Memory B cell (primary cell): ENCODE results near the gene CNTN5.

Source experiments
- ATAC-seq: fragments of 150-1000 bp; cut with Tn5 transposase; 2 replicates; pipeline ENCODE4 v1.10.0; 2021; ENCODE audit warnings: low read depth, mild to moderate bottlenecking, moderate library complexity
- DNase-seq, 2 donors: peaks; one replicate each; pipeline ENCODE4 v3.0.0; 2022; ENCODE audit warnings: low spot score in 2 of 2
- H3K27ac Mint-ChIP-seq: one replicate; pipeline ENCODE4 v1.8.0; 2022; ENCODE audit warnings: mild to moderate bottlenecking, moderate library complexity, mixed read lengths
- H3K27me3 Mint-ChIP-seq: one replicate; pipeline ENCODE4 v1.8.0; 2022; ENCODE audit warnings: mixed read lengths
- H3K36me3 Mint-ChIP-seq: one replicate; pipeline ENCODE4 v1.8.0; 2022; ENCODE audit warnings: mild to moderate bottlenecking, mixed read lengths
- H3K4me1 Mint-ChIP-seq: one replicate; pipeline ENCODE4 v1.8.0; 2022; ENCODE audit warnings: mixed read lengths
- H3K4me3 Mint-ChIP-seq: one replicate; pipeline ENCODE4 v1.8.0; 2022; ENCODE audit warnings: mild to moderate bottlenecking, moderate library complexity, mixed read lengths
- H3K9me3 Mint-ChIP-seq: one replicate; pipeline ENCODE4 v1.8.0; 2022; ENCODE audit warnings: mixed read lengths

The CNTN5 gene

GRCh38 chr11:99554232-99554903, 533.6 kb downstream of the CNTN5 start:
- Mint-ChIP-seq H3K27ac (no peak overlapping the region), H3K9me3 (peaks cover 2% of the 10 kb centered on the region), H3K36me3 (no peaks in the 10 kb centered on the region), H3K4me1 (no peaks in the 10 kb centered on the region), H3K4me3 (no peak overlapping the region), H3K27me3 (no peaks in the 10 kb centered on the region)
- ATAC-seq (no peak), DNase-seq (no peak)

- H3K27me3 Mint-ChIP-seq: no peaks in the 10 kb centered on the region
- H3K4me3 Mint-ChIP-seq: no peak overlapping the region
- H3K27ac Mint-ChIP-seq: no peak overlapping the region
- no peaks in the 10 kb centered on the region for H3K36me3 Mint-ChIP-seq
- no peak for ATAC-seq
- no peak for DNase-seq
- no peaks in the 10 kb centered on the region for H3K9me3 Mint-ChIP-seq
- H3K4me1 Mint-ChIP-seq: no peaks in the 10 kb centered on the region
Measured at GRCh38 chr11:99555486-99555885, 534.7 kb downstream of the CNTN5 start.

GRCh38 chr11:99565333-99565732, 544.6 kb downstream of the CNTN5 start:
- ATAC-seq: no peak
- no peak overlapping the region for H3K27ac Mint-ChIP-seq
- DNase-seq: no peak

DNA sequence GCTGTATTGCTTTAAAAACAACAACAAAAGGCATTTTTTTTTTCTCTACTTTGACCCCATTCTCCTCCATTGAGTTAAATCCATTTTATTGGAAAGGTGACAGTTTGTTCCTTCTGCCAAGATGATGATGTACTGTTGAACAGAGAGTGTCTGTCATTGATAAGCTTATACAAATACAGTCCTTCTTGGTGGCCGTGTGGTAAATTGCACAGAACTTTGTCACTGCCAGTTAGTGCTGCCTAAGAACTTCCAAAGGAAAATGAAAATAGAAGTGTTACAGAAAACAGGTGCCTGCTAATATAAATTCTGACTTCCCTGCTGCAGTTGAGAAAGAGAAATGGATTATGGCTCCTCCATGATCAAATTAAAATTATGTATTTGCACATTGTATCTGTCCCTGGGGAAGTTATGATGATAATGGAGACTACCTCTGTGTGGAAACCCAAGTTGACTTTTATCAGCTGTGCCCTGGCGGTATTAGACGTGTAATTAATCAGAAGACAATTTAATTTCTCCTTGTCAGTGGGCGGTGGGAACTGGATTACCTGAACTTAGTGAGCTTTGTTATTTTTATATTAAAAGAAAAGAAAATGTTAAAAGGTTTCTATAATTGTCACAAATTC, 546.7 kb downstream of the CNTN5 start:
- DNase-seq (no peak), ATAC-seq (no peak)
- H3K9me3 Mint-ChIP-seq: peaks cover 2% of the 10 kb centered on the region
- H3K27ac Mint-ChIP-seq: no peak overlapping the region
- no peaks in the 10 kb centered on the region for H3K4me1 Mint-ChIP-seq
- no peaks in the 10 kb centered on the region for H3K27me3 Mint-ChIP-seq
- H3K36me3 Mint-ChIP-seq: no peaks in the 10 kb centered on the region
- no peak overlapping the region for H3K4me3 Mint-ChIP-seq

More at GRCh38 chr11:99565333-99565732, 544.6 kb downstream of the CNTN5 start:
- H3K36me3 Mint-ChIP-seq: no peaks in the 10 kb centered on the region
- H3K27me3 Mint-ChIP-seq: no peaks in the 10 kb centered on the region
- H3K9me3 Mint-ChIP-seq: peaks cover 1% of the 10 kb centered on the region
- H3K4me1 Mint-ChIP-seq: no peaks in the 10 kb centered on the region
- no peak overlapping the region for H3K4me3 Mint-ChIP-seq

GRCh38 chr11:99568808-99569207, 548.1 kb downstream of the CNTN5 start:
- Mint-ChIP-seq H3K9me3 (peaks cover 4% of the 10 kb centered on the region), H3K4me1 (no peaks in the 10 kb centered on the region), H3K36me3 (no peaks in the 10 kb centered on the region), H3K27me3 (no peaks in the 10 kb centered on the region), H3K27ac (no peak overlapping the region), H3K4me3 (no peak overlapping the region)
- DNase-seq (no peak), ATAC-seq (no peak)

GRCh38 chr11:99571094-99571493, 550.3 kb downstream of the CNTN5 start:
- H3K27ac Mint-ChIP-seq: no peak overlapping the region
- H3K9me3 Mint-ChIP-seq: peaks cover 7% of the 10 kb centered on the region
- no peak overlapping the region for H3K4me3 Mint-ChIP-seq
- H3K36me3 Mint-ChIP-seq: no peaks in the 10 kb centered on the region
- ATAC-seq: no peak
- no peak for DNase-seq
- no peaks in the 10 kb centered on the region for H3K4me1 Mint-ChIP-seq
- H3K27me3 Mint-ChIP-seq: no peaks in the 10 kb centered on the region

DNA sequence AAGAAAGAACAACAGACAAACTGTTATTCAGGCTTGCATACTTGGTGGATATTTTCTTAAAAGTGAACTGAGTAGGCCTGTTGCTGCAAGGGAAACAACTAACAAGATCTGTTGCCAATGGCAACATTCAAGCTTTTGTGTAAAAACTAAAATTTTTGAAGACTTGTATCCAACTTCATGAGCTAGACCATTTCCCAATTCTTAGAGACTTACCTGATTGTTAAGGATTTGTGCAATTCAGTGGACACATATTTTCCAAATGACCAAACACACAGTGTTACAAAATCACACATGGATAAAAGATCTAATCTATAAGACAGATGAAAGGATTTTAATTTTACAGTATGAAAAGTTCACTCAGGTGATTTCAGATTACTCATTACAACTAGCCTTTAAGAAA, 564.1 kb downstream of the CNTN5 start:
- H3K27ac Mint-ChIP-seq: no peak overlapping the region
- peaks cover 10% of the 10 kb centered on the region for H3K9me3 Mint-ChIP-seq
- H3K4me3 Mint-ChIP-seq: no peak overlapping the region
- no peaks in the 10 kb centered on the region for H3K27me3 Mint-ChIP-seq
- H3K4me1 Mint-ChIP-seq: no peaks in the 10 kb centered on the region
- no peak for ATAC-seq
- H3K36me3 Mint-ChIP-seq: peaks cover 1% of the 10 kb centered on the region
- no peak for DNase-seq

DNA sequence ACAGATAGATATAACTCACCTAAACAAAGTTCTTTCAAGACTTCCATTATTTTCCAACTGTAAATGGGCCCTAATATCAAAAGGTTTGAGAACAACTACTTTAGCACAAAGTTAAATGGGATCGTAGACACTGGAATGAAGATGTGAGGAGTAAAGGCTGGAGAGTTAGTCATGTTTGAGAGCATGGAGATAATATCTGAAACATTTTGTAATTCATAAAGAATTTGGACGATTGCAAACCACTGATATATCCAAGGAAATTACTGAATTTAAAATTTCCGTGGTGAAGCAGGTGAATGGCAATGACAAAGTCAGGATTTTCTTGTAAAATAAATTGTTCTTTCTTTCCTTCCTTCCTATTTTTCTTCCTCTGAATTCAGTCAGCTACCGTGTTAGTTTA, 564.9 kb downstream of the CNTN5 start:
- no peaks in the 10 kb centered on the region for H3K4me1 Mint-ChIP-seq
- H3K36me3 Mint-ChIP-seq: peaks cover 1% of the 10 kb centered on the region
- H3K27ac Mint-ChIP-seq: no peak overlapping the region
- peaks cover 7% of the 10 kb centered on the region for H3K9me3 Mint-ChIP-seq
- DNase-seq: no peak
- ATAC-seq: no peak
- H3K4me3 Mint-ChIP-seq: no peak overlapping the region
- H3K27me3 Mint-ChIP-seq: no peaks in the 10 kb centered on the region

DNA sequence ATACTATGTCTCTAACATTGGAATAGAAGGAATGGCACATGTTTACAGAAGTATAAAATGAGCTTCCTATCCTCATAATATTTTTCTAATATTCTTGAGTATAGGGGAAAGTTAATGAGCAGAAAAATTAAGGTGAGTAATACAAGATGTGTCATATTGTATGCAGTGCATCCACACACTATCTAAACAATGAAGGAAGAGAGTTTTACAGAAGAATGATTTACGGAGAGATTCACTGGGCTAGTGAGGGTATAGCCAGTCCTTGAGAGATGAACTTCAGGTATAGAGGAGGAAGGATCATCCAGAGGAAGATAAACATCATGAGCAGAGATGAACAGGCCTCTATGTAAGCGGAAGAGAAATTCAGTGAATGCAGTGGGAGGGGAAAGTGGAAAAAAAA, 569.0 kb downstream of the CNTN5 start:
- H3K27me3 Mint-ChIP-seq: no peaks in the 10 kb centered on the region
- no peaks in the 10 kb centered on the region for H3K36me3 Mint-ChIP-seq
- DNase-seq (no peak), ATAC-seq (no peak)
- H3K27ac Mint-ChIP-seq: no peak overlapping the region
- H3K4me3 Mint-ChIP-seq: no peak overlapping the region
- peaks cover 9% of the 10 kb centered on the region for H3K9me3 Mint-ChIP-seq
- H3K4me1 Mint-ChIP-seq: no peaks in the 10 kb centered on the region

- Mint-ChIP-seq H3K4me3 (no peak overlapping the region), H3K27ac (no peak overlapping the region), H3K27me3 (no peaks in the 10 kb centered on the region), H3K36me3 (no peaks in the 10 kb centered on the region), H3K9me3 (peaks cover 9% of the 10 kb centered on the region), H3K4me1 (no peaks in the 10 kb centered on the region)
- ATAC-seq (no peak), DNase-seq (no peak)
Measured at GRCh38 chr11:99592266-99592665, 571.5 kb downstream of the CNTN5 start.

GRCh38 chr11:99593197-99593596, 572.4 kb downstream of the CNTN5 start:
- H3K9me3 Mint-ChIP-seq: peaks cover 9% of the 10 kb centered on the region
- no peak overlapping the region for H3K4me3 Mint-ChIP-seq
- DNase-seq (no peak), ATAC-seq (no peak)
- H3K27me3 Mint-ChIP-seq: no peaks in the 10 kb centered on the region
- no peaks in the 10 kb centered on the region for H3K4me1 Mint-ChIP-seq
- no peaks in the 10 kb centered on the region for H3K36me3 Mint-ChIP-seq
- no peak overlapping the region for H3K27ac Mint-ChIP-seq

GRCh38 chr11:99601179-99601578, 580.4 kb downstream of the CNTN5 start:
- ATAC-seq: no peak
- Mint-ChIP-seq H3K4me3 (no peak overlapping the region), H3K9me3 (peaks cover 3% of the 10 kb centered on the region), H3K27ac (no peak overlapping the region), H3K27me3 (no peaks in the 10 kb centered on the region), H3K4me1 (no peaks in the 10 kb centered on the region), H3K36me3 (no peaks in the 10 kb centered on the region)
- no peak for DNase-seq

- H3K36me3 Mint-ChIP-seq: no peaks in the 10 kb centered on the region
- peaks cover 5% of the 10 kb centered on the region for H3K9me3 Mint-ChIP-seq
Measured at GRCh38 chr11:99614352-99614751, 593.6 kb downstream of the CNTN5 start.

DNA sequence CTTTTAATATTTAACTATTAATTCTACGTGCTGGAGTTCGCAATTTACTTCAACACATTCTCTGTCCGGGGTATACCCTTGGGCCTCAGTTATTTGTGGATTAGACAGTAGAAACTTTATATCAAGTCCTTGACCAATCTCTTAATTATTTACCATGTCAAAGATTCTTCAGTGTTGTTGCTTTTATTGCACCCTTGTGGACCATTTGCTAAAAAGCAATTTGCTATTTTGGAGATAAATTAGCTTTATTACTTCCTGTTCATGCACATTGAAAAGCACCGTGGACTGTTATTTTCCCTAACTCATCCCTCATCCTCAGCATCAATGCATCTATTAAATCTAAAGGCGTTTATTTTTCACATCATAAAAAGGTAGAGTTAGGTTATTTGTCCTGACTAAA, 609.9 kb downstream of the CNTN5 start:
- H3K27me3 Mint-ChIP-seq: no peaks in the 10 kb centered on the region
- no peaks in the 10 kb centered on the region for H3K4me1 Mint-ChIP-seq
- no peaks in the 10 kb centered on the region for H3K36me3 Mint-ChIP-seq
- no peak overlapping the region for H3K27ac Mint-ChIP-seq
- DNase-seq (no peak), ATAC-seq (no peak)
- peaks cover 2% of the 10 kb centered on the region for H3K9me3 Mint-ChIP-seq
- H3K4me3 Mint-ChIP-seq: no peak overlapping the region

More at GRCh38 chr11:99614352-99614751, 593.6 kb downstream of the CNTN5 start:
- ATAC-seq: no peak
- Mint-ChIP-seq H3K4me3 (no peak overlapping the region), H3K27me3 (no peaks in the 10 kb centered on the region), H3K4me1 (no peaks in the 10 kb centered on the region), H3K27ac (no peak overlapping the region)
- no peak for DNase-seq

DNA sequence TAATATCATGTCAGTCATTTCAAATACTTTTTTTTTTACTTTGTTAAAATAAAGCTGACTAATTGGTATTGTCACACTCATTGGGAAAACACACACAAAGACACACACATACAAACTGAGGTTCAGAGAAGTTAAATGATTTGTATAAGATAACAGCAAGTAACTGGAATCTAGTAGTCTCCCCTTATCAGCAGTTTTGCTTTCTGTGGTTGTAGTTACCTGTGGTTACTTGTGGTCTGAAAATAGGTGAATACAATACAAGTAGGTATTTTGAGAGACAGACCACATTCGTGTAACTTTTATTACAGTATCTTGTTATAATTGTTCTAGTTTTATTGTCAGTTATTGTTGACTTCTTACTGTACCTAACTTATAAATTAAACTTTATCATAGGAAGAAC, 610.9 kb downstream of the CNTN5 start:
- Mint-ChIP-seq H3K9me3 (no peaks in the 10 kb centered on the region), H3K36me3 (no peaks in the 10 kb centered on the region), H3K4me3 (no peak overlapping the region), H3K27ac (no peak overlapping the region), H3K27me3 (no peaks in the 10 kb centered on the region), H3K4me1 (no peaks in the 10 kb centered on the region)
- ATAC-seq: no peak
- no peak for DNase-seq
